Measurements from ENCODE around the gene FGF2.

The FGF2 gene

GRCh38 chr4:122884499-122884898 is 57.9 kb downstream of the FGF2 start:
- H3K27ac ChIP-seq (replicated peaks), result no peak overlapping the region
- no peak for TF ChIP-seq SPI1 (IDR thresholded peaks at IDR 0.05; ENCODE audit: borderline replicate concordance, low read depth)
- no peak for TF ChIP-seq POLR2AphosphoS5 (IDR thresholded peaks at IDR 0.05; ENCODE audit: low read depth)
- no peak for TF ChIP-seq REST (IDR thresholded peaks at IDR 0.05; ENCODE audit: insufficient replicate concordance, low read depth)
- TF ChIP-seq CTCF (IDR thresholded peaks at IDR 0.05; ENCODE audit: insufficient read depth, low read length), result no peak
- no peak for TF ChIP-seq GABPA (IDR thresholded peaks at IDR 0.05; ENCODE audit: low read depth)
- DNase-seq (ENCODE audit: low read depth in 1 of 2, low spot score in 1 of 2), result no peak
- H3K4me3 ChIP-seq (replicated peaks; ENCODE audit: insufficient read depth, low read length), result no peak overlapping the region
- no peaks in the 10 kb centered on the region for H3K27me3 ChIP-seq (ENCODE audit: insufficient read depth, poor library complexity, severe bottlenecking)

GRCh38 chr4:122889726-122890125 is 63.1 kb downstream of the FGF2 start:
- no peak for DNase-seq (ENCODE audit: low read depth in 1 of 2, low spot score in 1 of 2)
- H3K27me3 ChIP-seq (ENCODE audit: insufficient read depth, poor library complexity, severe bottlenecking), result no peaks in the 10 kb centered on the region
- H3K4me3 ChIP-seq (replicated peaks; ENCODE audit: insufficient read depth, low read length), result no peak overlapping the region
- no peak overlapping the region for H3K27ac ChIP-seq (replicated peaks)
- TF ChIP-seq CTCF (IDR thresholded peaks at IDR 0.05; ENCODE audit: insufficient read depth, low read length), result no peak
- no peak for TF ChIP-seq GABPA (IDR thresholded peaks at IDR 0.05; ENCODE audit: low read depth)
- TF ChIP-seq REST (IDR thresholded peaks at IDR 0.05; ENCODE audit: insufficient replicate concordance, low read depth), result no peak
- no peak for TF ChIP-seq SPI1 (IDR thresholded peaks at IDR 0.05; ENCODE audit: borderline replicate concordance, low read depth)
- no peak for TF ChIP-seq POLR2AphosphoS5 (IDR thresholded peaks at IDR 0.05; ENCODE audit: low read depth)

- DNase-seq (ENCODE audit: low read depth in 1 of 2, low spot score in 1 of 2), result no peak
- Histone ChIP-seq H3K27me3 (ENCODE audit: insufficient read depth, poor library complexity, severe bottlenecking) (no peaks in the 10 kb centered on the region), H3K4me3 (replicated peaks; ENCODE audit: insufficient read depth, low read length) (no peak overlapping the region), H3K27ac (replicated peaks) (no peak overlapping the region)
- no peak for TF ChIP-seq CTCF (IDR thresholded peaks at IDR 0.05; ENCODE audit: insufficient read depth, low read length)
- no peak for TF ChIP-seq SPI1 (IDR thresholded peaks at IDR 0.05; ENCODE audit: borderline replicate concordance, low read depth)
- no peak for TF ChIP-seq POLR2AphosphoS5 (IDR thresholded peaks at IDR 0.05; ENCODE audit: low read depth)
- no peak for TF ChIP-seq REST (IDR thresholded peaks at IDR 0.05; ENCODE audit: insufficient replicate concordance, low read depth)
- TF ChIP-seq GABPA (IDR thresholded peaks at IDR 0.05; ENCODE audit: low read depth), result no peak
Observed at GRCh38 chr4:122890147-122890795, 63.6 kb downstream of the FGF2 start.

Data from HL-60 (cell line).